Testis (tissue), 3 donors: ENCODE results near the gene TMEM117. TPM values are rescaled to one million over a fixed set of nuclear protein-coding genes. Genes with fewer than 3 reads are reported as not detected.

ENCODE experiments used
- DNase-seq: peaks from one replicate; pipeline ENCODE4 v3.0.0-alpha.2; 2019
- H3K27ac ChIP-seq, 2 donors: fragments of 200-600 bp; sonication (generic); one replicate each; pipeline ENCODE4 v1.5.1; 2019
- H3K27me3 ChIP-seq: fragments of 200-600 bp; sonication (generic); one replicate; pipeline ENCODE4 v1.5.1; 2019
- H3K36me3 ChIP-seq: fragments of 200-600 bp; sonication (generic); one replicate; pipeline ENCODE4 v1.5.1; 2017; ENCODE audit warnings: low read depth; ENCODE audit errors: missing control alignments
- H3K4me1 ChIP-seq: fragments of 200-600 bp; sonication (generic); one replicate; pipeline ENCODE4 v1.5.1; 2019
- H3K4me3 ChIP-seq, 2 donors: fragments of 200-600 bp; sonication (generic); one replicate each; pipeline ENCODE4 v1.5.1; 2017 to 2019
- H3K9me3 ChIP-seq: fragments of 200-600 bp; sonication (generic); one replicate; pipeline ENCODE4 v1.5.1; 2017
- POLR2A ChIP-seq: fragments of 450-650 bp; IDR thresholded peaks from one replicate; pipeline ENCODE4 v1.6.1; 2017; ENCODE audit warnings: antibody characterized with exemption, mild to moderate bottlenecking, moderate library complexity
- WGBS, 2 donors: methylation state at CpG; one replicate each; pipeline ENCODE4 v1.1.5; 2018; 5-methylcytosine and 5-hydroxymethylcytosine counted together
- intact Hi-C: fragments of 100-400 bp; cut with DNase I; formaldehyde crosslinking; loops from one replicate; pipeline ENCODE4 v1.15.1; 2023; ENCODE audit warnings: low total_unique reads
- polyA plus RNA-seq: library from polyadenylated mRNA; stranded (reverse); fragments of 350-450 nt; fragmentation: Illumina TruSeq; extraction: RNeasy Lipid Tissue Mini Kit (QIAGEN cat#74804); gene quantifications from one replicate; pipeline ENCODE4 v1.2.3, GENCODE V29; 2014; ENCODE audit warnings: low read depth, low replicate concordance; ENCODE audit not compliant: insufficient read depth
- total RNA-seq, 2 donors: library from RNA; depleted of rRNA; stranded (reverse); fragments of >200 nt; gene quantifications; one replicate each; pipeline ENCODE4 v1.2.3, GENCODE V29; 2016
- TF ChIP-seq, protein P1 (sequence below), 3 experiments: fragments of 450-650 bp in 2 of 3; fragments of 200-600 bp in 1 of 3; sonication (generic) in 1 of 3; IDR thresholded peaks; one replicate each; pipeline ENCODE4 v1.5.1; 2016 to 2019; ENCODE audit warnings: antibody characterized with exemption in 3 of 3, mild to moderate bottlenecking in 2 of 3, moderate library complexity in 1 of 3

TMEM117 gene
- total and polyA plus RNA-seq, 3 donors from 2014 or later = 6.1 to 17.7 (median 14.8) TPM

GRCh38 chr12:44260581-44260980 lies 424.7 kb downstream of the TMEM117 start:
- Histone ChIP-seq H3K27ac (no peak overlapping the region), H3K4me1 (no peaks in the 10 kb centered on the region), H3K27me3 (no peaks in the 10 kb centered on the region), H3K9me3 (no peaks in the 10 kb centered on the region), H3K36me3 (no peaks in the 10 kb centered on the region), H3K4me3 (no peak overlapping the region)
- TF ChIP-seq, protein P1, sequence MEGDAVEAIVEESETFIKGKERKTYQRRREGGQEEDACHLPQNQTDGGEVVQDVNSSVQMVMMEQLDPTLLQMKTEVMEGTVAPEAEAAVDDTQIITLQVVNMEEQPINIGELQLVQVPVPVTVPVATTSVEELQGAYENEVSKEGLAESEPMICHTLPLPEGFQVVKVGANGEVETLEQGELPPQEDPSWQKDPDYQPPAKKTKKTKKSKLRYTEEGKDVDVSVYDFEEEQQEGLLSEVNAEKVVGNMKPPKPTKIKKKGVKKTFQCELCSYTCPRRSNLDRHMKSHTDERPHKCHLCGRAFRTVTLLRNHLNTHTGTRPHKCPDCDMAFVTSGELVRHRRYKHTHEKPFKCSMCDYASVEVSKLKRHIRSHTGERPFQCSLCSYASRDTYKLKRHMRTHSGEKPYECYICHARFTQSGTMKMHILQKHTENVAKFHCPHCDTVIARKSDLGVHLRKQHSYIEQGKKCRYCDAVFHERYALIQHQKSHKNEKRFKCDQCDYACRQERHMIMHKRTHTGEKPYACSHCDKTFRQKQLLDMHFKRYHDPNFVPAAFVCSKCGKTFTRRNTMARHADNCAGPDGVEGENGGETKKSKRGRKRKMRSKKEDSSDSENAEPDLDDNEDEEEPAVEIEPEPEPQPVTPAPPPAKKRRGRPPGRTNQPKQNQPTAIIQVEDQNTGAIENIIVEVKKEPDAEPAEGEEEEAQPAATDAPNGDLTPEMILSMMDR (IDR thresholded peaks at IDR 0.05) = no peak
- no peak for DNase-seq
- intact Hi-C loops = no loop called here
- 95 to 98% methylated on average over 1 of the region's 1 CpG for WGBS, 2 donors

DNA sequence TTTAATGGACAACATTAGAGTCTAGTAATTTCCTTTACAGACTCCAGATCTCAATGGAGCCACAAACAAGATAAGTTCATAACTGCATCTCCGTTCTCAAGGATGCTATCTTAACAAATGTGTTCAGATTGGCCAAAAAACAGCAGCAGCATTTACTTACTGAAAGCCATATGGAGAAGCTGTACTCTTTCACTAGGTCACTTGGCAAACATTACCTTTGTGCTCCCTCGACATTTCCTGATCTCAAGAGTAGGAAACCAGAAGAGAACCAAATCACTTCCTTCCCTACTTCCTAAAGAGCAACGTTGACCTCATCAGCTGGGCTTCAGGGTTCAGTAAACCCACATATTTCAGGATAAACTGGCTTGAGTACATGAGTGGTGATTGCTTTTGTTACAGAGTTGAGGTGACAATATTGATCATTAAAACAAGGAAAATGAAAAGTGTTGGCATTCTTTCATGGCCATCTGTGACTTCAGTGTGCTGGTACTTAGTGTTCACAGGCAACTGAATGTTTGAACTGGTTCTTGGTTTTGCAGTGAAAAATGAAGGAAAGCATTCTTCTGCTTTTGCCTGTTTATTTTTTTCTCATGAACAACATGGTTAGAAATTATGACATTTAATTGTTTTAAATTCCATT lies 449.6 kb downstream of the TMEM117 start:
- no peak overlapping the region for H3K4me3 ChIP-seq
- no peak for TF ChIP-seq POLR2A
- TF ChIP-seq, protein P1 (IDR thresholded peaks at IDR 0.05) = no peak
- H3K4me1 ChIP-seq = no peaks in the 10 kb centered on the region
- no peaks in the 10 kb centered on the region for H3K27me3 ChIP-seq
- no peaks in the 10 kb centered on the region for H3K9me3 ChIP-seq
- WGBS, 2 donors = 18 to 45% methylated on average over 3 of the region's 3 CpGs
- no peak for DNase-seq
- H3K36me3 ChIP-seq = no peaks in the 10 kb centered on the region
- H3K27ac ChIP-seq = no peak overlapping the region
- intact Hi-C loops = no loop called here

DNA sequence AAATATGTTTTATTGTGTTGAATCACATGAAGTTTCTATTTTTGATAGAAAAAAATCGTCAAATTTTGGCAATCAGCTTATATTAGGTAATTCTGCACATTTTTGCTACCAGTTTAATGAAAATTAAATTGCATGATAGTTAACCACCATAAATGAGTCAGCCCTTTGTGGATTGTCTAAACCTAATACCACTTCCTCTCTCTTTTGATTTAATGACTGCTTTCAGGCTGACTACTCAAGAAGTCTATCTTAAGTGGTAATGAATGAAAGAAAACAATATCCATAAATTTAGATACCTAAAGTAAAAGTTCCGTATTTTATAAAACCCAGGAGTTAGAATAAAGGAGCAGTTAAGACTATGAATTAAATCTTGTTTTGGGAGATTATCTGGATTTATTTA lies 450.5 kb downstream of the TMEM117 start:
- intact Hi-C loops = no loop called here

DNA sequence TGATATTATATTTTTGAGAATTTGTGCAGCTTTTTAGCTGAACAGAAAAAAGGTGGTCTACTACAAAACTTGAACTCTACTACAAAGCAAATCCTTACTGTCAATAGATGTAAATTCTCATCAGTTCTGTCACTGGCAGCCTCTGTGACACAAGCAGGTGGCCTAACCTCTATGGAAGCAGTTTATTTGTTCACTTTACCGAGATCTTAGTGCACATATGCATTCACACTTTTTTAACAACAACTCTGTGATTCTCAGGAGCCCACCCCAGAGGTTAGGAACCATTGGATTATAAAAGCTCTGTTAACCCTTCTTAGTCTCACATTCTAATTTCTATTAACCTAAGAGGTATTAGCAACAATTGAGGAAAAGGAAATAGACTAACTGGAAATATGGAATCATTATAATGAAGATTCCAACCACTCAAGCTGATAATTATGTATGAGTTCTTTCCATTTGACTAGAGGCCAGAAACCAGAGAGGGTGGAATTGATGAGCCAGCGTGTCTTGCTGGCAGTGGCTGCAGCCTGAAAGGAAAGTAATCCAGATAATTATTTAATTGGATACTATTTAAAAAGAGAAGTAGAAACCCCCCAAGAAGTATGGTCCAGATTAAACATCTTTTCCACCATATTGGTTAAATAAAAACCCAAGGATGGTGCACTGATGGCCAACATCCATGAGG lies 451.1 kb downstream of the TMEM117 start:
- TF ChIP-seq, protein P1 (IDR thresholded peaks at IDR 0.05) = no peak
- TF ChIP-seq POLR2A = no peak
- Histone ChIP-seq H3K4me1 (no peaks in the 10 kb centered on the region), H3K36me3 (no peaks in the 10 kb centered on the region), H3K27ac (no peak overlapping the region), H3K9me3 (no peaks in the 10 kb centered on the region), H3K27me3 (no peaks in the 10 kb centered on the region), H3K4me3 (no peak overlapping the region)
- no peak for DNase-seq
- intact Hi-C loops = no loop called here
- WGBS, 2 donors = 85 to 90% methylated on average over 2 of the region's 2 CpGs

More for the DNA sequence above, 450.5 kb downstream of the TMEM117 start:
- H3K9me3 ChIP-seq = no peaks in the 10 kb centered on the region
- no peaks in the 10 kb centered on the region for H3K27me3 ChIP-seq
- H3K36me3 ChIP-seq = no peaks in the 10 kb centered on the region
- H3K27ac ChIP-seq = no peak overlapping the region
- H3K4me1 ChIP-seq = no peaks in the 10 kb centered on the region
- WGBS, 2 donors = 63 to 74% methylated on average over 2 of the region's 2 CpGs
- no peak for DNase-seq
- no peak overlapping the region for H3K4me3 ChIP-seq
- TF ChIP-seq, protein P1 (IDR thresholded peaks at IDR 0.05) = no peak
- no peak for TF ChIP-seq POLR2A

- H3K27me3 ChIP-seq = no peaks in the 10 kb centered on the region
- no peak for TF ChIP-seq POLR2A
- TF ChIP-seq, protein P1 (IDR thresholded peaks at IDR 0.05) = no peak
- H3K4me3 ChIP-seq = no peak overlapping the region
- DNase-seq = no peak
- no peaks in the 10 kb centered on the region for H3K9me3 ChIP-seq
- no peak overlapping the region for H3K27ac ChIP-seq
- intact Hi-C loops = no loop called here
- H3K4me1 ChIP-seq = no peaks in the 10 kb centered on the region
- H3K36me3 ChIP-seq = no peaks in the 10 kb centered on the region
Measured at GRCh38 chr12:44287545-44287944, 451.7 kb downstream of the TMEM117 start.
